SKM-1 treated with dmso at 0.1 percent for 144 hours (cell line): ENCODE results near the gene TTC19.
"Not testable (repeated sequence)": the region's sequence is repeated elsewhere in the genome, so short reads cannot be mapped to it uniquely, and the experiment has no call there.

ENCODE experiments used
- DNase-seq: peaks from one replicate; lab custom pipeline; 2025; ENCODE audit not compliant: unreplicated experiment; lab: John Stamatoyannopoulos, UW

The TTC19 gene

DNA sequence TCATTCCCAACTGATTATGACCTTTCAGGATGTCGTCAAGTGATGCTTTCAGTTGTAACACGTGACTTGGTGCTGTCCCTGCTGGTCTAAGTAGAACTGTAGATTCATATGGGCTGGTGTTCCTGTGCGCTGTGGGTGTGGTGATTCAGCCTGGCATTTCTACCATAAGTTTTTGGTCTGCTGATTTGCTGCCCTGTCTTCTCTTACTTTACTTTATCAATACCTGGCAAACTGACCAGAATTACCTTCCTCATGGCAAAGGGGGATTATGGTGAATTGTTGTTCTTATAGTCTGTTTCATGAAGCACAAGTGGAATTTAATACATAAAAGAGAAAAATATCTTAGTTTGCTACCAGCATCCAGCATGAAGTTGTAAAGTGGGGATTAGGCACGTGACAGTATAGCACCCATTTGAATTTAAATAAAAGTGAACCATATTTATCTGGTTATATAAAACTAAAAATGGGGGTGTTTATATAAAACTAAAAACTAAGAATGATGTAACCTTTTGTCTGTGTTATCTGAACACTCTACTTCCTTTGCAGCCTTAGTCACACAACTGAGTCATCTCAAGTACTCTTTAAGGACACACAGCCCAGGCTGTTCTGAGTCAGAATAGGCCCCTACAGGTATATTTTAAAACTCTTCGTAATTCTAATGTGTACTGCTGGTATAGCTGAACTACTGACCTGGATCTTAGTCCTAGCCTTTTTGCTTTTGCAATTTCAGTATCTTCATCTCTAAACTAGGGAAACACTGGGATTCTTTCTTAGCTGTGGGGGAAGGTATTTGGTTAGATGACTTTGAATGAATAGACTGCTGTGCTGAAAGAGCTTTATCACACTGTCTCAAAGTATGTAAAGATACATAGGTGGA lies 28.3 kb downstream of the TTC19 start:
- no peak for DNase-seq

DNA sequence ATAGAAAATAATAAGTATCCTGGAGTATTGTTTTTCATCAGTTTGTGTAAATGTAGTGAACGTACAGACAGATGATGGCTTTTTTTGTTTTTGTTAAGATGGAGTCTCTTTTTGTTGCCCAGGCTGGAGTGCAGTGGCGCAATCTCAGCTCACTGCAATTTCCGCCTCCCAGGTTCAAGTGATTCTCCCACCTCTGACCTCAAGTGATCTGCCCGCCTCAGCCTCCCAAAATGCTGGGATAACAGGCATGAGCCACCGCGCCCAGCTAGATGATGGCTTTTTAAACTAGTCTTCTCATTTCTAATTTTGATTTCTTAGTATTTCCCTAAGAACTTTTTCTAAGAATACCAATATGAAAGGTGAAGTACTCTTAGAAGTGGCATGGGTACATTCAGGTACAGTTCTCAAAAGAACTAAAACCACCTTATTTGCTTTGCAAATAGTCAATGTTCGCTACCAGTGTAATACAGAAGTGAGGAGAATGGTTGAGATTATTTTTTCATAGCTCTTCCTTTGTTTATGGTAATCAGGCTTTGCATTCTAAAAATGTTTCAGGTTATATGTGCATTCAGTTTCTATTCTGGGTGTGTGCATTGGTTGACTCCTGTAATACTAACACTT lies 34.2 kb downstream of the TTC19 start:
- no peak for DNase-seq

DNA sequence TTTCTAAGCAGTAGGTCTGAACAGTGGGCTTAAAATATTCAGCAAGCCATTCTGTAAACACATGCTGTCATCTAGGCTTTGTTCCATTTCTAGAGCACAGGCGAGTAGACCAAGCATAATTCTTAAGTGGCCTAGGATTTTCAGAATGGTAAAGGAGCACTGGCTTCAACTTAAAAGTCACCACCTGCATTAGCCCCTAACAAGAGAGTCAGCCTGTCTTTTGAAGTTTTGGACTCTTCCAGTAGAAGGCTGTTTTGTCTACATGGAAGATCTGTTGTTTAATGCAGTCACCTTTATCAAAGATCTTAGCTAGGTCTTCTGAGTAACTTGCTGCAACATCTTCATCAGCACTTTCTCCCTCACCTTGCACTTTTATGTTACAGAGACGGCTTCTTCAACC lies 36.6 kb downstream of the TTC19 start:
- DNase-seq: no peak

DNA sequence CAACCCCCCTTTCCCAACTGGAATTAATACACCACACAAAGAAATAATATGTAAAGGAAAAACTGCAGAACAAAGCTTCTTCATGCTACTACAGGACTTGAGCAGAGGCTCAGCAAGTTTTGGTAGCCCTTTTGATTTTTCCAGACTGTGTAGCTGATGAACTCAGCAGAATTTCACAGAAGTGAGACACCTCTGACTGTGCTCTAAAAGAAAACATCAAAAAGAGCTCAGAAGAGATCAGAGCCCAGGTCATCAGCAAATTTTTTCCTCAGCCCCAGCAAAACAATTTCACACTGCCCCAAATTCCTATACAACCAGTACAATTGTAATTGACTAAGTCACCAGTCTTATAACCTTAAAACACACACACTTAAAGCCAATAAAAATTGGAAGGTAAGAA lies 38.0 kb downstream of the TTC19 start:
- no peak for DNase-seq

DNA sequence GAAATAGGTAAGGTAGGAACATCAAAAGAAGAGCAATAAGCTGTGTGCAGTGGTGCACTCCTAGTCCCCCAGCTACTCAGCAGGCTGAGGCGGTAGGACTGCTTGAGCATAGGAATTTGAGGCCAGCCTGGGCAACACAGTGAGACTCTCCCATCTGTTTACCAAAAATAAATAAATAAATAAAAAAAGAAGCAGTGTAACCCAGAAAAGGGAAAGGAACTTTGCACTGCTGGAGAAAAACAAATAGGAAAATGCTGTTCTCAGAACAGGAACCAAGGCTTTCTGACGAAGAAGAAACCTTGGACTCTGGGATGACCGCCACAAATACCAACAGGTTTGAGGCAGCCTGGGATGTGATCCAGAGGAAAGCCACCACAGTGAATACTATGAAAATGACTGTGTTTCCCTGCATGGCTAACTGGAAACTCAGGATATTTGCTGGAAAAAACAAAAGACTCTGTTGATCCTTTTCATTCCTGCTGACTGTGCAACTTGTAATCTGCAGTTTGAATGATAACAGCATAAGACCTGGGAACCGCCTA lies 41.2 kb downstream of the TTC19 start:
- no peak for DNase-seq

DNA sequence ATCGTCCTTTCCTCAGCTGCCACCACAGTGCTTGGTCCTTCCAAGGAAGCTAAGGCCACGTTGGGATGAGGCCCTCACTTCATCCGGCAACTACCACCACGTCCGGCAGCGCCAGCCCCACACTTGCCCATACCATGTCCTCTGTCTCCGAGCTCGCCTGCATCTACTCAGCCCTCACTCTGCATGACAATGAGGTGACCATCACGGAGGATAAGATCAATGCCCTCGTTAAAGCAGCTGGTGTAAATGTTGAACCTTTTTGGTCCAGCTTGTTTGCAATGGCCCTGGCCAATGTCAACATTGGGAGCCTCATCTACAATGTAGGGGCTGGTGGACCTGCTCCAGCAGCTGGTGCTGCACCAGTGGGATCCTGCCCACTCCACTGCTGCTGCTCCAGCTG lies 44.9 kb downstream of the TTC19 start:
- DNase-seq: no peak

DNA sequence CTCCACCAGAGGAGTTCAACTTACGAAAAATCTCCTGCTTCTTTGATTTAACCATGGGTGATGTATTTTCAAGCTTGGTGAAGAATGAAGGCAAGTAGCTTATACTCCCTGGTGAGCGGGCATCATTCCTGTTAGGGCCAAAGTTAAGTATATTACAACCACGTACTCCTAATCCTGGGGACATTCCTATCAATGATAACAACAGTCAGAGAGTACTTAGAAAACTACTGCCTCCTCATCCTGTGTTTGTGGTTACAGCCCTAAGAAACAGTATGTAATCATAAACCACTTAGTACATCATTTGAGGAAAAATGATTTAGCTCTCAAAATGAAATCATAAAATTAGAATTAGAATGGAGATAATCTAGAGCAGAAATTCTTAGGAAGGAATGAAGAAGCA lies 47.3 kb downstream of the TTC19 start:
- DNase-seq: no peak

DNA sequence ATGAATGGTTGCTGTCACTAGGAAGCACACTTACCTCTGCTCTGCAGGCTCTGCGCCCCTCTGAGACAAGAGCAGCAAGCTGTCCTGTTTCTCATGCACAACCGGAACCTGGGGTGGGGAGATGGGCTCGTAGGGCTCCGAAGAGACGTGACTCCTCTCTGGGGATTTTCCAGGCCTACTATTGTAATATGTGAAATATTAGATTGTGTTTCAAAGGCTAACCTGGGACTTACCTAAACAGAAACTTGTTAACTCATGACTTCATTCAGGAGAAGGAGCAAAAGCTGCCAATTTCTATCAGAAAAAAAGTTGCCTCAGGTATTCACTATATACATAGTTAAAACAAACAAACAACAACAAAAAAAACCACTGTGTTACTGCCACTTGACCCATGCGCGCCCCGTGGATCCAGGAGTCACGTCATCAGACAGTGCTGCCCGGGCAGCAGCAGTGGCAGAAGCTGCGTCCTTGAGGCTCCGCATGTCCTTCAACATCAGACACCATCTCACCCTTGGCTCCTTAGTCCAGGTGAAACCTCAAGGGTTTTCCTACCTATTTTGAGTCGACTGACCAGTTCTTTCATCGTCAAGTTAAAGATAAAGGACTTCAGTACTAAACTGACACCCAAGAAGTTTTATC lies 49.3 kb downstream of the TTC19 start:
- no peak for DNase-seq

DNA sequence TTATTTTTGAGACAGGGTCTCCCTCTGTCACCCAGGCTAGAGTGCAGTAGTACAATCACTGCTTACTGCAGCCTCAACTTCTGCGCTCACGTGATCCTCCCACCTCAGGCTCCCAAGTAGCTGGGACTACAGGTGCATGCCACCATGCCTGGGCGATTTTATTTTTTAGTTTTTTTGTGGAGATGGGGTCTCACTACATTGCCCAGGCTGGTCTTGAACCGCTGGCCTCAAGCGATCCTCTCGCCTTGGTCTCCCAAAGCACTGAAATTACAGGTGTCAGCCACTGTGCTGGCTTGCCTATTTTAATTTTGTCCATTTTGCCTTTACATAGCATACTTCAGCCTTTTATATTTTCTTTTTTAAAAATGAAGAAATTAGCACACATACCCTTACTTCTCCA lies 51.2 kb downstream of the TTC19 start:
- no peak for DNase-seq

DNA sequence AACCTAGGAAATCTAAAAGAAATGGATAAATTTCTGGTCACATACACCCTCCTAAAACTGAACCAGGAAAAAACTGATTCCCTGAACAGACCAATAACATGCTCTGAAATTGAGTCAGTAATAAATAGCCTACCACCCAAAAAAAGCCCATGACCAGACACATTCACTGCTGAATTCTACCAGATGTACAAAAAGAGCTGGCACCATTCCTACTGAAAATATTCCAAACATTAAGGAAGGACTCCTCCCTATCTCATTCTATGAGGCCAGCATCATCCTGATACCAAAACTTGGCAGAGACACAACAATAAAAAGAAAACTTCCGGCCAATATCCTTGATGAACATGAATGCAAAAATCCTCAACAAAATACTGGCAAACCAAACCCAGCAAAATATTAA lies 52.9 kb downstream of the TTC19 start:
- DNase-seq: no peak

DNA sequence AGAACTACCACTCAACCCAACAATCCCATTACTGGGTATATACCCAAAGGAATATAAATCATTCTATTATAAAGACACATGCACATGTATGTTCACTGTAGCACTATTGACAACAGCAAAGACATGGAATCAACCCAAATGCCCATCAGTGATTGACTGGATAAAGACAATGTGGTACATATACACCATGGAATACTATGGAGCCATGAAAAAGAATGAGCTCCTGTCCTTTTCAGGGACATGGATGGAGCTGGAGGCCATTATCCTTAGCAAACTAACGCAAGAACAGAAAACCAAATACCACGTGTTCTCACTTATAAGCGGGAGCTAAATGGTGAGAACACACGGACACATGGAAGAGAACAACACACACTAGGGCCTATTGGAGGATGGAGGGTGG lies 55.5 kb downstream of the TTC19 start:
- DNase-seq: not testable (repeated sequence)

DNA sequence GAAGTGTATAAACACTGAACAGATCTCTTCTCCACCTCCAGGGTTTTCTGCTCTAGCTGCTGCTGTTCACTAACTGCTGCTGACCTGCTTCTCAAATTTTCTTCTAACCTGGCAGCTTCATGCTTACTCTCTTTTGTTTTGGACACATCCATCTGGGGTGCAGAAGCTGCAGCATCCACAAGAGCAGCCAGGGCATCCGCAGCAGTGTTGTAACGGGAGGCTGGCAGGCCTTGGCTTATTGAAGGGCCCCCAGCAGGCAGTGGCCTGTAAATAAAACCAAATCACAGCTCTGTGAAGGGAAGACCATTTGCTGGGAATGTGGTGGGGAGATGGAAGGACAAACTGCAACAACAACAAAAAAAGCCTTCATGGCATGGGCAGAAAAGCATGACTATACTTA lies 62.0 kb downstream of the TTC19 start:
- DNase-seq: no peak

DNA sequence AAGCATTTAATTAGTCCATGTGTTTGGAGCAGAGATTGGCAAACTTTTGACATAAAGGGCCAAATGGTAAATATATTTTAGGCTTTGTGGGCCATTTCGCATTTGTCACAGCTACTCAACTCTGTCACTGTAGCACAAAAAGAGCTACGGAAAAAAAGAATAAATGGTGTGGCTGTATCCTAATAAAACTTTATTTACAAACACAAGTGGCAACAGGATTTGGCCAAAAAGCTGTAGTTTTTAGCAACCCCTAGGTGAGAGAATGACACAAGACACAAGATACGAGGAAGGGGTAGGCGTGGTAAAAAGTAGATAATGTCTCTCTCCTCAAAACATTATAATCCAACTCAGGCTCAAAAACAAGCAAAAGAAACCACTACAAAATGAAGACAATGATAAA lies 66.5 kb downstream of the TTC19 start:
- DNase-seq: no peak

DNA sequence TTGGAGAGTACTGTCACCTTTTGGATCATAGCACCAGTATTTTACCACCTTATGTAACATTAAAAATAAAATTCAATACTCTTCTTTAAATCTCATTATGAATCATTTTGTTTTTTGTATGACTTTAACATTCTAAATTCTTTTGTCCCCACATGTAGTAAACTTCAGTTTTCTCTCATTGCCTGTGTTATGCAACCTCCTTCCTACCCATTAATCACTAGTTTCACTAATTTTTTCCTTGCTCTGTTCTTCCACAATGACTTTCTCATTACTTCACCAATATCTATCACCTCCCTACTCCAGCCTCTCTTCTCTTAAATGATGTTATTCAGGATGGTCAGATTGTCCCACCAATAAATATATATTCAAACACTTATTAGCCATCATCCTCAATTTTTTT lies 68.7 kb downstream of the TTC19 start:
- DNase-seq: no peak

DNA sequence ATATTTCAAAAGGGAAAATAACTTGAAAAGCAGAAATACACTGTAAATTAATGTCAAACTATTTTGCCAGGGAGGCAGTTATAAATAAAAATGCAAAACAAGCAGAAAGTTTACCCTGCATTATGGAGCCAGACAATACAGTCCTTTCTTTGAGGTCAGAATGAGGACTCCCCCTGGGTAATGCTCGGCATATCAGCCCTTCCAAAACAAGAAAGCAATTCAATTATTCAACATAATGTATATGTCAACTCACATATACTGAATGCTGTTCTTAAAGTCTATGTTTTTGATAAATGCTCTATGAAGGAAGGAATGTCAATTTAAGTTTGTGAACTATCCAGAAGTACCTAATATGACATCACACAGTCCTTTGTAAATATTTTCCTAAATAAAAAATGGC lies 72.4 kb downstream of the TTC19 start:
- no peak for DNase-seq

DNA sequence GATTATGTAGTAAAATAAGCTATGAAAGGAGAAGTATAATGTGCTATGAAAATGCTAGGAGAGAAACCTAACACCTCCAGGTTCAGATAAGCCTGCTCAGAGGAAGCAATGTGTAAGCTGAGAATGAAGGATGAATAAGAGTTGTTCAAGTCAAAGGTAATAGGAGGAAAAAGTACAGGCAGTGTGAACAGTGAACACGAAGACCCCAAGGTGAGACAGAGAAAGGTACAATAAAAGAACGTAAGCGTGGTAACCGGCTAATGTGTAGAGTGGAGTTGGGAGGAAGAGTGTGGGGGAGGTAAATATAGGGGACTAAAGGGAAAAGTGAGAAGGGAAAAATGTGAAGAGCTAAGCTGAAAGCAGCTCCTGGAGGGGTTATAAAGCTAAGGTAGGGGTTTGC lies 74.2 kb downstream of the TTC19 start:
- DNase-seq: no peak

DNA sequence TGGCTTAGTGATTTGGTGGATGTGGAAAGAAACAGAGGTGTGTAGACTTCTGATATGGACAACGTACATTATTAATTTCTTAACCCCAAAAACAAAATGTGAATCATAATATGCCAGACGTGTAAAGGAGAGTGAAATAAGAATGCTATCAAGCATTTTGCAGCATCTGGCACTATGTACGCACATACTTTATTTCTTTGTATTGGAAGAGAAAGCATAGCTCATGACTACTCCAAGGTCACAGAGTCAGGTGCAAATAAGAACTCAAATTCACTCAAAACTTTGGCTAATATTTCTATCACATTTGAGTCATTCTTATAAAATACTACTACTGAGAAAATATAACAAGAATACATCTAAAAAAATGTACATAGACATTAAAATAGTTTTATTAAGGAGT lies 74.8 kb downstream of the TTC19 start:
- no peak for DNase-seq

DNA sequence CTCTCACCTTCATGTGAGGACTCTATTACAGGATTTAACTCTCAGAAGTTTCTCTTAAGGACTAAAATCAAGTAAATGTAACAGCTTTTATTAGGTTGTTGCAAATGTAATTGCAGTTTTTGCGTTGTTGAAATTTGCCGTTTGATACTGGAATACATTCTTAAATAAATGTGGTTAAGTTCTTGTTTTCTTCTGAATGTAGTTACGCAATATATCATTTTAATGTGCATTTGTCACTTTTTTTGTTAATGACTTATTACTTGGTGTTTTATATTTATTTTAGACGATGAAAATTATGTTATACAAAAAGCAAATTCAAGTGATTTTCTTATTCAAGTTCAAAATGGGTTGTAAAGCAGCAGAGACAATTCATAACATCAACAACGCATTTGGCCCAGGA lies 76.3 kb downstream of the TTC19 start:
- no peak for DNase-seq
